HL-60 (cell line): ENCODE measurements around the gene ISYNA1.
A peak's percentile ranks its signal among the peaks of the same experiment; 100 is the strongest.

ENCODE experiments used
- microRNA-seq: library from miRNA; unstranded; fragments of <30 nt; microRNA quantifications from one replicate; pipeline ENCODE4, GENCODE V29; 2018

The ISYNA1 gene

Small RNA genes lying within 50 kb of the gene (microRNA-seq; reads per million reads assigned to microRNA genes)
- gene MIR3189 = 3.0 reads per million, percentile 3 among the genes with 10 or more reads in this experiment
